A673 (cell line): ENCODE data around the gene TAPBPL.

Experiments
- EZH2 ChIP-seq: fragments of 200-600 bp; sonication (generic); IDR thresholded peaks from 2 replicates; pipeline ENCODE4 v1.6.1; 2017; ENCODE audit warnings: borderline replicate concordance, low read depth, mild to moderate bottlenecking, mixed read lengths, antibody characterized with exemption, low read length; ENCODE audit not compliant: poor library complexity, severe bottlenecking
- TF ChIP-seq, protein P1 (sequence below): fragments of 300-800, 200-600 bp; sonication (generic); conservative IDR thresholded peaks from 2 replicates; pipeline ENCODE4 v1.5.1; 2017; ENCODE audit warnings: low read depth, mild to moderate bottlenecking, antibody characterized with exemption, low read length, moderate library complexity, mixed read lengths

DNA sequence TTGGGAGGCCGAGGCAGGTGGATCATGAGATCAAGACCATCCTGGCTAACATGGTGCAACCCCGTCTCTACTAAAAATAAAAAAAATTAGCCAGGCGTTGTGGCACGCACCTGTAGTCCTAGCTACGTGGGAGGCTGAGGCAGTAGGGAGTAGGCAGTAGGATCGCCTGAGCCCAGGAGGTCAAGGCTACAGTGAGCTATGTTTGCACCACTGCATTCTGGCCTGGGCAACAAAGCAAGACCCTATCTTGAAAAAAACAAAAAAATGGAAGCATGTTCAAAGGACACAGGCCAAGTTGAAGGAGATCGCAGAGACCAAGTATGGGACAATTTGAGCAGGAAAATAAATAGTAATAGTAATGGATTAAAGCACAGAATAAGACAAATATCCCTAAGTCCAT, 56.2 kb downstream of the TAPBPL start:
- no peak for TF ChIP-seq EZH2
- TF ChIP-seq, protein P1, sequence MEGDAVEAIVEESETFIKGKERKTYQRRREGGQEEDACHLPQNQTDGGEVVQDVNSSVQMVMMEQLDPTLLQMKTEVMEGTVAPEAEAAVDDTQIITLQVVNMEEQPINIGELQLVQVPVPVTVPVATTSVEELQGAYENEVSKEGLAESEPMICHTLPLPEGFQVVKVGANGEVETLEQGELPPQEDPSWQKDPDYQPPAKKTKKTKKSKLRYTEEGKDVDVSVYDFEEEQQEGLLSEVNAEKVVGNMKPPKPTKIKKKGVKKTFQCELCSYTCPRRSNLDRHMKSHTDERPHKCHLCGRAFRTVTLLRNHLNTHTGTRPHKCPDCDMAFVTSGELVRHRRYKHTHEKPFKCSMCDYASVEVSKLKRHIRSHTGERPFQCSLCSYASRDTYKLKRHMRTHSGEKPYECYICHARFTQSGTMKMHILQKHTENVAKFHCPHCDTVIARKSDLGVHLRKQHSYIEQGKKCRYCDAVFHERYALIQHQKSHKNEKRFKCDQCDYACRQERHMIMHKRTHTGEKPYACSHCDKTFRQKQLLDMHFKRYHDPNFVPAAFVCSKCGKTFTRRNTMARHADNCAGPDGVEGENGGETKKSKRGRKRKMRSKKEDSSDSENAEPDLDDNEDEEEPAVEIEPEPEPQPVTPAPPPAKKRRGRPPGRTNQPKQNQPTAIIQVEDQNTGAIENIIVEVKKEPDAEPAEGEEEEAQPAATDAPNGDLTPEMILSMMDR: no peak
